Upper lobe of right lung (tissue), 1 donor: ENCODE results near the gene TMEM129. TPM values are rescaled to one million over a fixed set of nuclear protein-coding genes. Genes with fewer than 3 reads are reported as not detected.
A peak's percentile ranks its signal among the peaks of the same experiment; 100 is the strongest.

Source experiments
- ATAC-seq: fragments of 200-7000 bp; cut with Tn5 transposase; one replicate; pipeline ENCODE4 v1.9.1; 2020; ENCODE audit warnings: mild to moderate bottlenecking, moderate library complexity
- DNase-seq: peaks from one replicate; pipeline ENCODE4 v3.0.0-alpha.2; 2020
- H3K27ac ChIP-seq: fragments of 200-600 bp; one replicate; pipeline ENCODE4 v1.8.0; 2022
- H3K27me3 ChIP-seq: fragments of 200-600 bp; one replicate; pipeline ENCODE4 v1.8.0; 2022; ENCODE audit warnings: mild to moderate bottlenecking
- H3K36me3 ChIP-seq: fragments of 200-600 bp; one replicate; pipeline ENCODE4 v1.8.0; 2022
- H3K4me1 ChIP-seq: fragments of 200-600 bp; one replicate; pipeline ENCODE4 v1.8.0; 2022
- H3K4me3 ChIP-seq: fragments of 200-600 bp; one replicate; pipeline ENCODE4 v1.8.0; 2022; ENCODE audit warnings: mild to moderate bottlenecking
- H3K9me3 ChIP-seq: fragments of 200-600 bp; one replicate; pipeline ENCODE4 v1.8.0; 2022
- intact Hi-C: fragments of 100-400 bp; cut with DNase I; formaldehyde crosslinking; loops from one replicate; pipeline ENCODE4 v1.11.0; 2022
- total RNA-seq: library from RNA; stranded (reverse); fragmentation: NEBNext Ultra II Directional; extraction: Animal tissue kit (Norgen Biotek cat#: 25700); gene quantifications from one replicate; pipeline ENCODE4 v1.2.1, GENCODE V29; 2021
- TF ChIP-seq, protein P1 (sequence below): fragments of 200-600 bp; IDR thresholded peaks from one replicate; pipeline ENCODE4 v1.8.0; 2022; ENCODE audit warnings: antibody characterized with exemption
- donor health status: DM: no; HTN: yes; CAD: no; lungs with severe emphysema.

TMEM129 gene
- total RNA-seq, 1 donor from 2014 or later, result 33.2 TPM

DNA sequence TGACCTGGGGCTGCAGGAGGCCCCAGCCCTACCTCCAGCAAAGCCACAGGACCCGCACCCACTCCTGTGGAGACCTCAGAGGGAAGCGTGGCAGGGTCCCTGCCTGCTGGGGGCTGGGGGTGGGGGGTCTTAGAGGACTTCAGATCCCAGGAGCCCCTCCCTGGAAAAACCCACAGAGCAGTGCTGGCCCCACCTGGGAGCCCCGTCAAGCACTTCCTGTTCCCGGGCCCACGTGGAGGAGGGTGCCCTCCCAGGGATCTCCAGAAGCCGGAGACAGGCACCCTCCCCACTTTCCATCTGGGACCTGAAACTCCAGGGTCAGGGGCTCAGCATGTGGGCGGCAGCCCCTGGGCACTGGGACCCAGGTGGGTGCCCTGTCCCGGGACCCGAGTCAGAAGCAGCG is 32.2 kb upstream of the TMEM129 start:
- H3K27ac ChIP-seq, result peak overlapping the region; percentile 14

DNA sequence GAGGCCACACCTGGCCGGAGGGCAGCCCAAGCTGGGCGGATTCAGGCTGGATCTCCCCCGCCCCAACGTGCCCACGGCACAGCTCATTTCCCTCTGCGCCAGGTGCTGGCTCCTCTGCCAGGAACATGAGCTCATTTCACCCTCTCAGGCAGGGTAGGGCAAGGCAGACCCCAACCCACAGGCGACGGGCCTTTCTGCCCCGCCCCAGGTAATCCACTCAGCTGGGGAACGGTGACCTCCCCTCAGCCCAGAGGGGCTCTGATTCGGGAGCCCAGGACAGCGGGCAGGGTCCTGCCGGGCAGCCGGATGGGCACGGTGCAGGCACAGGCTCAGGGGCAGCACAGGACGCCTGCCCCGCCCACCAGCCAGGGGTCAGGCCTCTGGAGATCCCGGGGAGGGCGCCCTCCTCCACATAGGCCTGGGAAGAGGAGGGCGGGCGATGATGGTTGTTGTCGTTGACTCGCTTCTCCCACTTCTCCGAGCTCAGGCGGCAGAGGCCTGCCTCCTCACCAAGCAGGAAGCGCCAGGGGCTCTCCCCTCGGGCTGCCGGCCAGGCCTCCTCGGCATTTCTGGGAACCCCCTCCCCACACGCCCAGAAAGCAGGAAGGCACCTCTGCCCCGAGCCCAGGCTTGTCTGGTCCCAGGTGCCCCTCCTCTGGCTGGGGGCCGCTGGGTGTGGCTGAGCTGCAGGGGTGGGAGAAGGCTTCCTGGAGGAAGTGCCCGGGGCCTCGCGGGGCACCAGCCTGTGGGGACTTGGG is 31.3 kb upstream of the TMEM129 start:
- ATAC-seq (peak; percentile 43), DNase-seq (peak; percentile 78)
- H3K27ac ChIP-seq, result peak overlapping the region; percentile 14
- TF ChIP-seq, protein P1, sequence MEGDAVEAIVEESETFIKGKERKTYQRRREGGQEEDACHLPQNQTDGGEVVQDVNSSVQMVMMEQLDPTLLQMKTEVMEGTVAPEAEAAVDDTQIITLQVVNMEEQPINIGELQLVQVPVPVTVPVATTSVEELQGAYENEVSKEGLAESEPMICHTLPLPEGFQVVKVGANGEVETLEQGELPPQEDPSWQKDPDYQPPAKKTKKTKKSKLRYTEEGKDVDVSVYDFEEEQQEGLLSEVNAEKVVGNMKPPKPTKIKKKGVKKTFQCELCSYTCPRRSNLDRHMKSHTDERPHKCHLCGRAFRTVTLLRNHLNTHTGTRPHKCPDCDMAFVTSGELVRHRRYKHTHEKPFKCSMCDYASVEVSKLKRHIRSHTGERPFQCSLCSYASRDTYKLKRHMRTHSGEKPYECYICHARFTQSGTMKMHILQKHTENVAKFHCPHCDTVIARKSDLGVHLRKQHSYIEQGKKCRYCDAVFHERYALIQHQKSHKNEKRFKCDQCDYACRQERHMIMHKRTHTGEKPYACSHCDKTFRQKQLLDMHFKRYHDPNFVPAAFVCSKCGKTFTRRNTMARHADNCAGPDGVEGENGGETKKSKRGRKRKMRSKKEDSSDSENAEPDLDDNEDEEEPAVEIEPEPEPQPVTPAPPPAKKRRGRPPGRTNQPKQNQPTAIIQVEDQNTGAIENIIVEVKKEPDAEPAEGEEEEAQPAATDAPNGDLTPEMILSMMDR, result no peak
- H3K4me3 ChIP-seq, result peak overlapping the region; percentile 3
- no peaks in the 10 kb centered on the region for H3K36me3 ChIP-seq
- H3K4me1 ChIP-seq, result peaks cover 24% of the 10 kb centered on the region
- intact Hi-C loops, result no loop called here
- H3K27me3 ChIP-seq, result no peaks in the 10 kb centered on the region
- H3K9me3 ChIP-seq, result no peaks in the 10 kb centered on the region

More for the DNA sequence above, 32.2 kb upstream of the TMEM129 start:
- Histone ChIP-seq H3K9me3 (no peaks in the 10 kb centered on the region), H3K4me3 (no peak overlapping the region), H3K36me3 (no peaks in the 10 kb centered on the region), H3K27me3 (no peaks in the 10 kb centered on the region), H3K4me1 (peaks cover 24% of the 10 kb centered on the region)
- intact Hi-C loops, result no loop called here
- DNase-seq, result no peak
- TF ChIP-seq, protein P1, result no peak
- no peak for ATAC-seq

DNA sequence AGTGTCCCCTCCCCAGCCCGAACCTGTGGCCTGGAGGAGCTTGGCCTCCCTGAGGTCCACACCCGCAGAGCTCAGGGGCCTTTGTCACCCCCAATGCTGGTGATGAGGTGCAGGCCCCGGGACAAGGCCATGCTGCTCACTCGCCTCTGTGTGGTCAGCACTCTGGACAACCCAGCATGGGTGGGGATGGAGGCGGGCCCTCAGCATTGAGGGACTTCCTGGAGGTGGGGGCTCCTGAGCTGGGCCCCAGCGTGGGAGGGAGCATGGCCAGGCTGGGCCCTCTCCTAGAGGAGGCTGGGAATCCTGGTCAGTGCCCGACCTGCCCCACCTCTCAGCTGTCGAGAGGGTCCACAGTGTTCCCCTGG is 30.8 kb upstream of the TMEM129 start:
- intact Hi-C loops, result no loop called here
- no peak overlapping the region for H3K4me3 ChIP-seq
- peak; percentile 82 for DNase-seq
- H3K27ac ChIP-seq, result no peak overlapping the region
- TF ChIP-seq, protein P1, result no peak
- peaks cover 24% of the 10 kb centered on the region for H3K4me1 ChIP-seq
- H3K27me3 ChIP-seq, result no peaks in the 10 kb centered on the region
- H3K9me3 ChIP-seq, result no peaks in the 10 kb centered on the region
- H3K36me3 ChIP-seq, result no peaks in the 10 kb centered on the region
- ATAC-seq, result peak; percentile 62

GRCh38 chr4:1751155-1751918 is 30.2 kb upstream of the TMEM129 start:
- H3K4me1 ChIP-seq, result peaks cover 22% of the 10 kb centered on the region
- TF ChIP-seq, protein P1, result no peak
- no peak overlapping the region for H3K27ac ChIP-seq
- DNase-seq, result no peak
- no peaks in the 10 kb centered on the region for H3K27me3 ChIP-seq
- ATAC-seq, result no peak
- intact Hi-C loops, result no loop called here
- no peaks in the 10 kb centered on the region for H3K9me3 ChIP-seq
- no peak overlapping the region for H3K4me3 ChIP-seq
- H3K36me3 ChIP-seq, result no peaks in the 10 kb centered on the region

GRCh38 chr4:1750381-1751154 is 29.4 kb upstream of the TMEM129 start:
- DNase-seq (no peak), ATAC-seq (no peak)
- Histone ChIP-seq H3K36me3 (no peaks in the 10 kb centered on the region), H3K27me3 (no peaks in the 10 kb centered on the region), H3K4me1 (peaks cover 20% of the 10 kb centered on the region), H3K9me3 (no peaks in the 10 kb centered on the region), H3K27ac (no peak overlapping the region), H3K4me3 (no peak overlapping the region)
- intact Hi-C loops, result no loop called here
- TF ChIP-seq, protein P1, result no peak
